ENCODE results near the gene CSDE1. TPM values are rescaled to one million over a fixed set of nuclear protein-coding genes. Genes with fewer than 3 reads are reported as not detected.

The CSDE1 gene
- total and polyA plus RNA-seq, 2 donors (not counting 3 experiments of a cell fraction or from before 2014, with no cell fraction given): 129 to 492 TPM

DNA sequence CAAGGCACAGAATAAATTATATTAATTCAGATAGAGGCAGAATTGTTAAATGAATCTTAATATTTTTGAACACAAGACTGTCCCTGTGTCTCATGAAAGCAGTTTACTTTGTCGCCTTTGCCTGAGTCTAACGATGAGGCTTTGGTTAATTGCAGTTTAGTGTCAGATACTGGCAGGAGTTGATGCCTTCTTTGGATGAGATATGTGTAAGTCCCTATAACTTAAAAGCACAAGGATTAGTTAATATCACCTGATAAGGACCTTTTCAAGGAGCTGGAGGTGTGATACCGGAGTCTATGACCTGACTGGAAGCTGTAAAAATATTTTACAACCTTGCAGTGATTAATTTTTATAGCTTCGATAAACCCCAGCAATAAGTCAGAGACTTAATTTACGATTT, 24.7 kb upstream of the CSDE1 start:
- Histone ChIP-seq H2AFZ (ENCODE audit: low read depth, low read length) (no peak overlapping the region), H3K79me2 (ENCODE audit: control insufficient read depth, insufficient read depth, low read length) (peaks cover 13% of the 10 kb centered on the region), H3K36me3 (ENCODE audit: control insufficient read depth in 2 of 2, extremely low read depth in 1 of 2, insufficient read depth in 2 of 2, low read length in 2 of 2) (peaks cover 3 to 5% of the 10 kb centered on the region in 2 experiments), H3K9ac (replicated peaks; ENCODE audit: extremely low read depth, insufficient read depth, low read length) (no peak overlapping the region), H3K27me3 (ENCODE audit: control insufficient read depth in 2 of 2, insufficient read depth in 2 of 2, low read length in 2 of 2) (peaks cover 5% of the 10 kb centered on the region in 2 experiments), H3K4me3 (replicated peaks in 1 of 3; ENCODE audit: insufficient read depth in 1 of 3, low read depth in 1 of 3, low read length in 3 of 3) (no peak overlapping the region), H3K9me3 (replicated peaks; ENCODE audit: control insufficient read depth, insufficient read depth, low read length) (no peaks in the 10 kb centered on the region), H3K4me1 (ENCODE audit: control insufficient read depth, extremely low read depth, insufficient read depth, low read length) (peaks cover 9% of the 10 kb centered on the region), H3K4me2 (ENCODE audit: insufficient read depth, low read length) (no peak overlapping the region), H4K20me1 (replicated peaks; ENCODE audit: control insufficient read depth, extremely low read depth, insufficient read depth, low read length) (no peaks in the 10 kb centered on the region), H3K27ac (ENCODE audit: insufficient read depth, low read depth, low read length) (no peak overlapping the region), H3K9me1 (replicated peaks; ENCODE audit: control insufficient read depth, extremely low read depth, insufficient read depth, low read length) (no peaks in the 10 kb centered on the region)
- TF ChIP-seq FOS (IDR thresholded peaks at IDR 0.05; ENCODE audit: borderline replicate concordance, insufficient read depth, low read length) (no peak), EZH2 (IDR thresholded peaks at IDR 0.05; ENCODE audit: borderline replicate concordance, low read depth, low read length, severe bottlenecking) (no peak), POLR2A (IDR thresholded peaks at IDR 0.05; ENCODE audit: low read depth, low read length) (no peak)
- TF ChIP-seq, protein P1, sequence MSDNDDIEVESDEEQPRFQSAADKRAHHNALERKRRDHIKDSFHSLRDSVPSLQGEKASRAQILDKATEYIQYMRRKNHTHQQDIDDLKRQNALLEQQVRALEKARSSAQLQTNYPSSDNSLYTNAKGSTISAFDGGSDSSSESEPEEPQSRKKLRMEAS (IDR thresholded peaks at IDR 0.05; ENCODE audit: insufficient read depth, insufficient read length): no peak
- TF ChIP-seq, protein P2, sequence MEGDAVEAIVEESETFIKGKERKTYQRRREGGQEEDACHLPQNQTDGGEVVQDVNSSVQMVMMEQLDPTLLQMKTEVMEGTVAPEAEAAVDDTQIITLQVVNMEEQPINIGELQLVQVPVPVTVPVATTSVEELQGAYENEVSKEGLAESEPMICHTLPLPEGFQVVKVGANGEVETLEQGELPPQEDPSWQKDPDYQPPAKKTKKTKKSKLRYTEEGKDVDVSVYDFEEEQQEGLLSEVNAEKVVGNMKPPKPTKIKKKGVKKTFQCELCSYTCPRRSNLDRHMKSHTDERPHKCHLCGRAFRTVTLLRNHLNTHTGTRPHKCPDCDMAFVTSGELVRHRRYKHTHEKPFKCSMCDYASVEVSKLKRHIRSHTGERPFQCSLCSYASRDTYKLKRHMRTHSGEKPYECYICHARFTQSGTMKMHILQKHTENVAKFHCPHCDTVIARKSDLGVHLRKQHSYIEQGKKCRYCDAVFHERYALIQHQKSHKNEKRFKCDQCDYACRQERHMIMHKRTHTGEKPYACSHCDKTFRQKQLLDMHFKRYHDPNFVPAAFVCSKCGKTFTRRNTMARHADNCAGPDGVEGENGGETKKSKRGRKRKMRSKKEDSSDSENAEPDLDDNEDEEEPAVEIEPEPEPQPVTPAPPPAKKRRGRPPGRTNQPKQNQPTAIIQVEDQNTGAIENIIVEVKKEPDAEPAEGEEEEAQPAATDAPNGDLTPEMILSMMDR (IDR thresholded peaks at IDR 0.05; ENCODE audit: extremely low read depth in 1 of 2, insufficient read depth in 1 of 2, low read depth in 1 of 2, low read length in 2 of 2): no peak
- intact Hi-C loops (cut with micrococcal nuclease): no loop called here
- ChIA-PET POLR2A (no interaction called here), CTCF (no interaction called here)
- no TSS peak for BruUV-seq (replicated peaks)
- DNase-seq (ENCODE audit: low read depth, low spot score) (no peak), FAIRE-seq (no peak)
- dilution Hi-C loops (cut with MboI; ENCODE audit: extremely low pct_ligation_motif_present, low sequenced_read_pairs): no loop called here

Data from endothelial cell of umbilical vein (primary cell).